HCT116 (cell line): ENCODE results near the gene IGDCC3.

ENCODE experiments used
- TCF7L2 ChIP-seq: IDR thresholded peaks from 2 replicates; pipeline ENCODE4 v1.7.0; 2011; ENCODE audit warnings: borderline replicate concordance, inconsistent platforms; ENCODE audit not compliant: insufficient read depth, insufficient read length; ENCODE audit errors: extremely low read depth
- TF ChIP-seq, protein P1 (sequence below), 3 experiments: fragments of 200-600 bp in 1 of 3; sonication (generic) in 1 of 3; IDR thresholded peaks in 2 of 3; conservative IDR thresholded peaks in 1 of 3; 2 replicates each; pipeline ENCODE4 v1.5.1; 2012 to 2017; ENCODE audit warnings: low read depth in 2 of 3, low read length in 2 of 3, antibody characterized with exemption in 1 of 3, borderline replicate concordance in 1 of 3, control low read depth in 1 of 3, mild to moderate bottlenecking in 1 of 3, mixed read lengths in 1 of 3, mixed run types in 1 of 3, moderate library complexity in 1 of 3; ENCODE audit not compliant: insufficient read depth in 1 of 3

DNA sequence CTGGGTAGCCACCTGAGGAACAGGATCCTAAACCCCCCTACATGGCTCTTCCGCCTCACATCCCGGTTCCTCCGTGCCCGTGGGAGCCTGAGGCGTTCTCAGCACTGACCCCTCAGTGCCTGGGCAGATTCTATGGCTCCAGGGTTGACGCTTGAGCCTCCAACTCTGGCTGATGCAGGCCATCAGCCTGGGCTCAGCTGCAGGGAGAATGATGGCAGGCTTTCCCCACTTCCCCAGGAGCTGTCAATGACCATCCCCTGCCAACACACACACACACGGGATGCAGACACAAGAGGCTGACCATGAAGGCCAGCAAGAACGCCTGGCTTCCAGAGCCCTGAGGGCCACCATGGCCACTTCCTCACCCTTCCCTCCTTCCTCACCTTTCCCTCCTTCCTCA is 15.8 kb upstream of the IGDCC3 start:
- TF ChIP-seq, protein P1, sequence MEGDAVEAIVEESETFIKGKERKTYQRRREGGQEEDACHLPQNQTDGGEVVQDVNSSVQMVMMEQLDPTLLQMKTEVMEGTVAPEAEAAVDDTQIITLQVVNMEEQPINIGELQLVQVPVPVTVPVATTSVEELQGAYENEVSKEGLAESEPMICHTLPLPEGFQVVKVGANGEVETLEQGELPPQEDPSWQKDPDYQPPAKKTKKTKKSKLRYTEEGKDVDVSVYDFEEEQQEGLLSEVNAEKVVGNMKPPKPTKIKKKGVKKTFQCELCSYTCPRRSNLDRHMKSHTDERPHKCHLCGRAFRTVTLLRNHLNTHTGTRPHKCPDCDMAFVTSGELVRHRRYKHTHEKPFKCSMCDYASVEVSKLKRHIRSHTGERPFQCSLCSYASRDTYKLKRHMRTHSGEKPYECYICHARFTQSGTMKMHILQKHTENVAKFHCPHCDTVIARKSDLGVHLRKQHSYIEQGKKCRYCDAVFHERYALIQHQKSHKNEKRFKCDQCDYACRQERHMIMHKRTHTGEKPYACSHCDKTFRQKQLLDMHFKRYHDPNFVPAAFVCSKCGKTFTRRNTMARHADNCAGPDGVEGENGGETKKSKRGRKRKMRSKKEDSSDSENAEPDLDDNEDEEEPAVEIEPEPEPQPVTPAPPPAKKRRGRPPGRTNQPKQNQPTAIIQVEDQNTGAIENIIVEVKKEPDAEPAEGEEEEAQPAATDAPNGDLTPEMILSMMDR (IDR thresholded peaks at IDR 0.05 in 2 of 3, conservative IDR thresholded peaks at IDR 0.05 in 1 of 3; ENCODE audit: borderline replicate concordance in 1 of 3, insufficient read depth in 1 of 3, low read depth in 2 of 3, low read length in 2 of 3): no peak
- TF ChIP-seq TCF7L2: no peak
